CD14-positive monocyte (primary cell): ENCODE measurements around the gene GRID1. TPM values are rescaled to one million over a fixed set of nuclear protein-coding genes. Genes with fewer than 3 reads are reported as not detected.
A peak's percentile ranks its signal among the peaks of the same experiment; 100 is the strongest.

Experiments used
- DNase-seq, 3 donors: peaks; one replicate each; pipeline ENCODE4 v3.0.0-alpha.2; 2011 to 2022
- H2AFZ ChIP-seq: 2 replicates; pipeline ENCODE4 v1.6.0; 2012; ENCODE audit warnings: mild to moderate bottlenecking, low read depth, low read length, inconsistent platforms; ENCODE audit not compliant: insufficient read depth, poor library complexity, severe bottlenecking
- H3K27ac ChIP-seq, 2 donors: 1 replicate in 1 of 2; 2 replicates in 1 of 2; pipeline ENCODE4 v1.5.1; 2012 to 2013; ENCODE audit warnings: low read length in 2 of 2, control low read depth in 1 of 2, inconsistent platforms in 1 of 2, low read depth in 1 of 2, mild to moderate bottlenecking in 1 of 2
- H3K27me3 ChIP-seq, 2 donors: one replicate each; pipeline versions ENCODE4 v1.6.0 to v1.6.1; 2011 to 2013; ENCODE audit warnings: low read length in 2 of 2; ENCODE audit not compliant: control insufficient read depth in 2 of 2, insufficient read depth in 2 of 2
- H3K36me3 ChIP-seq, 2 donors: replicated peaks in 1 of 2; 1 replicate in 1 of 2; 2 replicates in 1 of 2; pipeline versions ENCODE4 v1.5.1 to v1.6.1; 2012 to 2013; ENCODE audit warnings: low read length in 2 of 2, control low read depth in 1 of 2, inconsistent platforms in 1 of 2, mild to moderate bottlenecking in 1 of 2; ENCODE audit not compliant: insufficient read depth in 2 of 2, control insufficient read depth in 1 of 2
- H3K4me1 ChIP-seq, 2 donors: 1 replicate in 1 of 2; 2 replicates in 1 of 2; pipeline versions ENCODE4 v1.5.1 to v1.6.1; 2012 to 2013; ENCODE audit warnings: low read length in 2 of 2, control low read depth in 1 of 2, inconsistent platforms in 1 of 2, mild to moderate bottlenecking in 1 of 2, moderate library complexity in 1 of 2; ENCODE audit not compliant: insufficient read depth in 2 of 2, control insufficient read depth in 1 of 2
- H3K4me2 ChIP-seq: replicated peaks from 2 replicates; pipeline ENCODE3; 2012; ENCODE audit warnings: low read length, moderate library complexity, mild to moderate bottlenecking; ENCODE audit not compliant: poor library complexity, severe bottlenecking; ENCODE audit errors: extremely low read depth
- H3K4me3 ChIP-seq, 3 experiments: fragments of 200-600 bp in 1 of 3; sonication (generic) in 1 of 3; replicated peaks in 1 of 3; 1 replicate in 2 of 3; 2 replicates in 1 of 3; pipeline ENCODE4 v1.5.1; 2011 to 2013; ENCODE audit warnings: low read length in 3 of 3, mild to moderate bottlenecking in 3 of 3, control low read depth in 2 of 3, low read depth in 2 of 3, inconsistent platforms in 1 of 3, moderate library complexity in 1 of 3
- H3K79me2 ChIP-seq: 2 replicates; pipeline ENCODE4 v1.6.0; 2012; ENCODE audit warnings: mild to moderate bottlenecking, control low read depth, inconsistent platforms, low read length, moderate library complexity; ENCODE audit not compliant: insufficient read depth
- H3K9ac ChIP-seq: 2 replicates; pipeline ENCODE4 v1.6.0; 2017; ENCODE audit warnings: low read length, mild to moderate bottlenecking; ENCODE audit not compliant: insufficient read depth, poor library complexity, severe bottlenecking
- H3K9me3 ChIP-seq, 2 donors: replicated peaks in 1 of 2; 1 replicate in 1 of 2; 2 replicates in 1 of 2; pipeline versions ENCODE4 v1.5.1 to v1.6.1; 2012 to 2013; ENCODE audit warnings: low read length in 2 of 2, control low read depth in 1 of 2; ENCODE audit not compliant: control insufficient read depth in 1 of 2, insufficient read depth in 1 of 2
- H4K20me1 ChIP-seq: 2 replicates; pipeline ENCODE4 v1.6.0; 2012; ENCODE audit warnings: mild to moderate bottlenecking, low read length, control low read depth, moderate library complexity; ENCODE audit not compliant: insufficient read depth
- H3K27ac Mint-ChIP-seq, 7 donors: one replicate each; pipeline ENCODE4 v1.8.0; 2020; ENCODE audit warnings: mild to moderate bottlenecking in 7 of 7, mixed read lengths in 7 of 7, moderate library complexity in 6 of 7, inconsistent platforms in 2 of 7
- H3K27me3 Mint-ChIP-seq, 3 donors: one replicate each; pipeline ENCODE4 v1.8.0; 2021 to 2022; ENCODE audit warnings: low read depth in 3 of 3, mild to moderate bottlenecking in 3 of 3, mixed read lengths in 3 of 3, moderate library complexity in 3 of 3, inconsistent platforms in 1 of 3
- H3K36me3 Mint-ChIP-seq, 2 donors: one replicate each; pipeline ENCODE4 v1.8.0; 2020; ENCODE audit warnings: mixed read lengths in 2 of 2, inconsistent platforms in 1 of 2, mild to moderate bottlenecking in 1 of 2
- H3K4me1 Mint-ChIP-seq: one replicate; pipeline ENCODE4 v1.8.0; 2020; ENCODE audit warnings: mild to moderate bottlenecking, mixed read lengths
- H3K4me3 Mint-ChIP-seq, 2 donors: one replicate each; pipeline ENCODE4 v1.8.0; 2020; ENCODE audit warnings: mild to moderate bottlenecking in 2 of 2, mixed read lengths in 2 of 2, moderate library complexity in 1 of 2
- H3K9me3 Mint-ChIP-seq, 7 donors: one replicate each; pipeline ENCODE4 v1.8.0; 2020 to 2022; ENCODE audit warnings: mixed read lengths in 7 of 7, mild to moderate bottlenecking in 6 of 7, moderate library complexity in 6 of 7, inconsistent platforms in 2 of 7
- WGBS: methylation state at CpG from one replicate; pipeline ENCODE4 v1.1.5; 2013; ENCODE audit warnings: missing lambda C conversion rate; ENCODE audit not compliant: insufficient coverage; 5-methylcytosine and 5-hydroxymethylcytosine counted together
- intact Hi-C, 2 donors: fragments of 100-400 bp; cut with micrococcal nuclease; formaldehyde crosslinking; loops; one replicate each; pipeline versions ENCODE4 v1.15.0 to v1.15.1; 2023
- polyA plus RNA-seq, 3 donors: library from polyadenylated mRNA; depleted of rRNA in 1 of 3; unstranded in 2 of 3; stranded (reverse) in 1 of 3; fragments of 300-500 nt in 2 of 3; fragments of >200 nt in 1 of 3; fragmentation: Illumina TruSeq in 2 of 3; gene quantifications; 1 replicate in 2 of 3; 2 replicates in 1 of 3; pipeline ENCODE4 v1.2.3, GENCODE V29; 2012 to 2021
- TF ChIP-seq, protein P1 (sequence below): fragments of 200-600 bp; IDR thresholded peaks from one replicate; pipeline ENCODE4 v1.8.0; 2022; ENCODE audit warnings: antibody characterized with exemption, mild to moderate bottlenecking

Gene GRID1
- polyA plus RNA-seq, 3 donors = not detected

DNA sequence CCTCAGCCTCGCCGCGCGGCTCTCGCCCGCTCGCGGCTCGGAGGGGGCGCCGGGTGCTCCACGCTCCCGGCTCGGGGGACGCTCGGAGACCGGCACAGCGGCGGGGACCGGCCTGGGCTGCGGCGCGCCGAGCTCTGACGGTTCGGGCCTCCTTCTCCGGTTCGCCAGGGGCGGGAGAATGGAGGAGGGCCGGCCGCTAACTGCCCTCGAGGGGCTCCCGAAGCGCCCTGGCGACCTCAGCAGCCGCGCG is 232 bp upstream of the GRID1 start:
- Histone ChIP-seq H3K9me3 (peaks cover 9 to 36% of the 10 kb centered on the region in 2 donors), H3K79me2 (no peaks in the 10 kb centered on the region), H3K36me3 (no peaks in the 10 kb centered on the region), H3K27me3 (peaks cover 58 to 81% of the 10 kb centered on the region in 2 donors), H3K4me2 (peak overlapping the region; percentile 67), H3K4me1 (peaks cover 24 to 38% of the 10 kb centered on the region in 2 donors), H3K9ac (no peak overlapping the region), H3K27ac (no peak overlapping the region), H2AFZ (peak overlapping the region; percentile 41), H3K4me3 (peak overlapping the region in 1 of 3 experiments; percentile 54), H4K20me1 (no peaks in the 10 kb centered on the region)
- peak overlapping the region in 1 of 2 donors; percentile 54 for H3K4me3 Mint-ChIP-seq
- DNase-seq = no peak
- H3K27ac Mint-ChIP-seq = no peak overlapping the region
- H3K27me3 Mint-ChIP-seq = peaks cover 74 to 93% (median 79%) of the 10 kb centered on the region in 3 donors
- intact Hi-C loops = no loop called here
- WGBS = under 1% methylated on average over 38 of the region's 38 CpGs
- peaks cover 0 to 24% (median 9%) of the 10 kb centered on the region in 7 donors for H3K9me3 Mint-ChIP-seq
- peaks cover 6 to 13% of the 10 kb centered on the region in 2 donors for H3K36me3 Mint-ChIP-seq
- peaks cover 22% of the 10 kb centered on the region for H3K4me1 Mint-ChIP-seq
- TF ChIP-seq, protein P1, sequence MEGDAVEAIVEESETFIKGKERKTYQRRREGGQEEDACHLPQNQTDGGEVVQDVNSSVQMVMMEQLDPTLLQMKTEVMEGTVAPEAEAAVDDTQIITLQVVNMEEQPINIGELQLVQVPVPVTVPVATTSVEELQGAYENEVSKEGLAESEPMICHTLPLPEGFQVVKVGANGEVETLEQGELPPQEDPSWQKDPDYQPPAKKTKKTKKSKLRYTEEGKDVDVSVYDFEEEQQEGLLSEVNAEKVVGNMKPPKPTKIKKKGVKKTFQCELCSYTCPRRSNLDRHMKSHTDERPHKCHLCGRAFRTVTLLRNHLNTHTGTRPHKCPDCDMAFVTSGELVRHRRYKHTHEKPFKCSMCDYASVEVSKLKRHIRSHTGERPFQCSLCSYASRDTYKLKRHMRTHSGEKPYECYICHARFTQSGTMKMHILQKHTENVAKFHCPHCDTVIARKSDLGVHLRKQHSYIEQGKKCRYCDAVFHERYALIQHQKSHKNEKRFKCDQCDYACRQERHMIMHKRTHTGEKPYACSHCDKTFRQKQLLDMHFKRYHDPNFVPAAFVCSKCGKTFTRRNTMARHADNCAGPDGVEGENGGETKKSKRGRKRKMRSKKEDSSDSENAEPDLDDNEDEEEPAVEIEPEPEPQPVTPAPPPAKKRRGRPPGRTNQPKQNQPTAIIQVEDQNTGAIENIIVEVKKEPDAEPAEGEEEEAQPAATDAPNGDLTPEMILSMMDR = no peak

DNA sequence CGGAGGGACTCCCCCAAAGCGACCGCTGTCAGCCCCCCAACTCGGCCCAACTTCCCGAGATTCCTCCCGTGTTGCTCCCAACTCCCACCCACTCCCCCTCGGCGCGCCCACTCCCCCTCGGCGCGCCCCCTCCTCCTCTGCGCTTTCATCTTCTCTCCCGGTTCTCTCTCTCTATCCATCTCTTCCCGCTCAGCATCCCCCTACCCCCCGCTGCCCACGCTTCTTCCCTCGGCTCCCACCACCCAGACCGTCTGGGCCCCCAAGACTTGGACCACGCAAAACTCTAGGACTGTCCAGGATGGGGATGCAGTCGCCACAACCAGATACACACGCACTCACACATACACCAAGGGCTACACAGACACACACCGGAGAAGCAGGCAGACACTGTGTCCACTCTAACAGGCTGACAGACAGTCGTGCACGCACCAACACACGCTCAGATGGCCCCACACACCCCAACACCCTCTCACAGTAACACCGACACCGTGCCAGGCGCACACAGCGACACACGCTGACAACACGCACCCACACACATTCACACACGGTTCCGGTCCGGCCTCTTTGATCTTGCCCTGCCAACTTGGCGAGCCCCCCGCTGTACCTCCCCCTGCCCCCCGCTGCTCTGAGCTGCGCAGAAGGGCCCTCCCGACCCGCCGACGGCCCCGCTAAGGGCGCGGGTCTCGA is 1.1 kb downstream of the GRID1 start:
- Histone ChIP-seq H3K4me2 (peak overlapping the region; percentile 67), H3K4me1 (peaks cover 30 to 38% of the 10 kb centered on the region in 2 donors), H3K9me3 (peaks cover 9 to 36% of the 10 kb centered on the region in 2 donors), H3K4me3 (peak overlapping the region in 1 of 3 experiments; percentile 53), H2AFZ (no peak overlapping the region), H4K20me1 (no peaks in the 10 kb centered on the region), H3K36me3 (no peaks in the 10 kb centered on the region), H3K27ac (no peak overlapping the region), H3K27me3 (peaks cover 59 to 77% of the 10 kb centered on the region in 2 donors), H3K79me2 (no peaks in the 10 kb centered on the region), H3K9ac (no peak overlapping the region)
- H3K4me3 Mint-ChIP-seq = peak overlapping the region; percentile 62 to 84
- peaks cover 6 to 13% of the 10 kb centered on the region in 2 donors for H3K36me3 Mint-ChIP-seq
- WGBS = 3% methylated on average over 45 of the region's 47 CpGs
- peak overlapping the region in 3 of 7 donors; percentile 2 to 77 (median 23) for H3K27ac Mint-ChIP-seq
- intact Hi-C loops = no loop called here
- no peak for DNase-seq
- peaks cover 27% of the 10 kb centered on the region for H3K4me1 Mint-ChIP-seq
- H3K27me3 Mint-ChIP-seq = peaks cover 74 to 89% (median 78%) of the 10 kb centered on the region in 3 donors
- peaks cover 0 to 24% (median 9%) of the 10 kb centered on the region in 7 donors for H3K9me3 Mint-ChIP-seq
- TF ChIP-seq, protein P1 = no peak
